ENCODE data around the gene LENG8. TPM values are rescaled to one million over a fixed set of nuclear protein-coding genes. Genes with fewer than 3 reads are reported as not detected.

LENG8 gene
- total RNA-seq, 1 experiment from 2014 or later, result 148 TPM

- Histone ChIP-seq H4K91ac (ENCODE audit: insufficient read length, low read depth, low read length) (no peak overlapping the region), H3K18ac (ENCODE audit: insufficient read length, low read depth, low read length) (no peak overlapping the region), H4K8ac (replicated peaks; ENCODE audit: insufficient read length, low read depth, low read length) (no peak overlapping the region), H2BK5ac (ENCODE audit: insufficient read length, low read length) (no peak overlapping the region), H3K4me2 (ENCODE audit: insufficient read depth, insufficient read length, low read length) (peak overlapping the region; percentile 30), H3K4ac (ENCODE audit: low read depth, low read length) (no peak overlapping the region), H3K79me1 (ENCODE audit: insufficient read depth, low read depth, low read length, poor library complexity, severe bottlenecking) (no peaks in the 10 kb centered on the region), H3K4me1 (ENCODE audit: insufficient read depth, low read length) (peaks cover 5% of the 10 kb centered on the region; the same call in 1 of the 2 replicates), H4K20me1 (ENCODE audit: control insufficient read depth, insufficient read depth, insufficient read length) (no peaks in the 10 kb centered on the region), H3K9ac (ENCODE audit: extremely low read depth, insufficient read length, low read length) (no peak overlapping the region), H3K27me3 (ENCODE audit: insufficient read depth, low read length) (peaks cover 11% of the 10 kb centered on the region; the same call in 1 of the 2 replicates), H2AFZ (ENCODE audit: low read length) (no peak overlapping the region), H3K56ac (ENCODE audit: insufficient read length, low read depth, low read length) (no peak overlapping the region), H3K9me3 (ENCODE audit: control insufficient read depth, low read depth, low read length) (no peaks in the 10 kb centered on the region), H2BK120ac (ENCODE audit: low read depth, low read length, poor library complexity, severe bottlenecking) (no peak overlapping the region), H3K23me2 (ENCODE audit: insufficient read length, low read depth, low read length, poor library complexity, severe bottlenecking) (peaks cover 15% of the 10 kb centered on the region), H2BK20ac (ENCODE audit: low read depth, low read length, poor library complexity, severe bottlenecking) (no peak overlapping the region), H3T11ph (ENCODE audit: low read length) (no peak overlapping the region), H3K27ac (ENCODE audit: insufficient read length, low read depth, low read length) (no peak overlapping the region), H3K23ac (ENCODE audit: insufficient read length, low read depth, low read length) (no peak overlapping the region), H2BK12ac (ENCODE audit: insufficient read length, low read depth, low read length) (no peak overlapping the region), H3K79me2 (ENCODE audit: insufficient read depth, low read length) (no peaks in the 10 kb centered on the region), H4K5ac (ENCODE audit: insufficient read length, low read depth, low read length) (no peak overlapping the region), H3K14ac (ENCODE audit: insufficient read depth, low read length) (no peak overlapping the region), H2BK15ac (ENCODE audit: low read depth, low read length) (no peak overlapping the region), H2AK5ac (ENCODE audit: insufficient read length, low read length) (no peak overlapping the region)
- TF ChIP-seq CTCF (conservative IDR thresholded peaks at IDR 0.05), result no peak
- Mint-ChIP-seq H3K4me3 (peak overlapping the region in 1 of 2 experiments; percentile 67; a peak in 4 of 5 replicates), H3K4me1 (peaks cover 41 to 51% of the 10 kb centered on the region in 2 experiments), H3K27me3 (ENCODE audit: low read depth) (peaks cover 43% of the 10 kb centered on the region), H3K9me3 (peaks cover 3 to 6% of the 10 kb centered on the region in 2 experiments), H3K36me3 (ENCODE audit: insufficient read depth in 1 of 3, low read depth in 3 of 3) (peaks cover 17 to 35% (median 29%) of the 10 kb centered on the region in 3 experiments), H3K27ac (peak overlapping the region in 2 of 3 experiments; percentile 84 to 89; a peak in 4 of 7 replicates)
- DNase-seq, result no peak
- no CpG with 5 or more reads among the region's 26 CpGs for WGBS (ENCODE audit: extremely low coverage, insufficient read length, low lambda C conversion rate)
Measured at GRCh38 chr19:54418930-54419800, 29.8 kb upstream of the LENG8 start.

Measured in H9 (cell line).